HL-60 (cell line): ENCODE measurements around the gene DACT2.
"Not testable (repeated sequence)": the region's sequence is repeated elsewhere in the genome, so short reads cannot be mapped to it uniquely, and the experiment has no call there.

Experiments
- CTCF ChIP-seq: IDR thresholded peaks from one replicate; pipeline ENCODE4 v1.5.1; 2011; ENCODE audit warnings: low read length, control low read depth, inconsistent platforms; ENCODE audit not compliant: insufficient read depth
- GABPA ChIP-seq: IDR thresholded peaks from 2 replicates; pipeline ENCODE4 v1.6.1; 2012; ENCODE audit warnings: low read depth
- POLR2AphosphoS5 ChIP-seq: IDR thresholded peaks from 2 replicates; pipeline ENCODE4 v1.6.1; 2012; ENCODE audit warnings: low read depth
- TF ChIP-seq, protein P1 (sequence below): IDR thresholded peaks from 2 replicates; pipeline ENCODE4 v1.6.1; 2012; ENCODE audit warnings: low read depth; ENCODE audit not compliant: insufficient replicate concordance

GRCh38 chr6:168286771-168287446 lies 32.7 kb downstream of the DACT2 start:
- TF ChIP-seq CTCF, POLR2AphosphoS5, GABPA: not testable (repeated sequence)
- TF ChIP-seq, protein P1, sequence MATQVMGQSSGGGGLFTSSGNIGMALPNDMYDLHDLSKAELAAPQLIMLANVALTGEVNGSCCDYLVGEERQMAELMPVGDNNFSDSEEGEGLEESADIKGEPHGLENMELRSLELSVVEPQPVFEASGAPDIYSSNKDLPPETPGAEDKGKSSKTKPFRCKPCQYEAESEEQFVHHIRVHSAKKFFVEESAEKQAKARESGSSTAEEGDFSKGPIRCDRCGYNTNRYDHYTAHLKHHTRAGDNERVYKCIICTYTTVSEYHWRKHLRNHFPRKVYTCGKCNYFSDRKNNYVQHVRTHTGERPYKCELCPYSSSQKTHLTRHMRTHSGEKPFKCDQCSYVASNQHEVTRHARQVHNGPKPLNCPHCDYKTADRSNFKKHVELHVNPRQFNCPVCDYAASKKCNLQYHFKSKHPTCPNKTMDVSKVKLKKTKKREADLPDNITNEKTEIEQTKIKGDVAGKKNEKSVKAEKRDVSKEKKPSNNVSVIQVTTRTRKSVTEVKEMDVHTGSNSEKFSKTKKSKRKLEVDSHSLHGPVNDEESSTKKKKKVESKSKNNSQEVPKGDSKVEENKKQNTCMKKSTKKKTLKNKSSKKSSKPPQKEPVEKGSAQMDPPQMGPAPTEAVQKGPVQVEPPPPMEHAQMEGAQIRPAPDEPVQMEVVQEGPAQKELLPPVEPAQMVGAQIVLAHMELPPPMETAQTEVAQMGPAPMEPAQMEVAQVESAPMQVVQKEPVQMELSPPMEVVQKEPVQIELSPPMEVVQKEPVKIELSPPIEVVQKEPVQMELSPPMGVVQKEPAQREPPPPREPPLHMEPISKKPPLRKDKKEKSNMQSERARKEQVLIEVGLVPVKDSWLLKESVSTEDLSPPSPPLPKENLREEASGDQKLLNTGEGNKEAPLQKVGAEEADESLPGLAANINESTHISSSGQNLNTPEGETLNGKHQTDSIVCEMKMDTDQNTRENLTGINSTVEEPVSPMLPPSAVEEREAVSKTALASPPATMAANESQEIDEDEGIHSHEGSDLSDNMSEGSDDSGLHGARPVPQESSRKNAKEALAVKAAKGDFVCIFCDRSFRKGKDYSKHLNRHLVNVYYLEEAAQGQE = not testable (repeated sequence)
